GM18505 (cell line): ENCODE results near the gene ERICH2.
"Not testable (repeated sequence)": the region's sequence is repeated elsewhere in the genome, so short reads cannot be mapped to it uniquely, and the experiment has no call there.

Experiments used
- ATAC-seq: cut with Tn5 transposase; IDR thresholded peaks from one replicate; pipeline ENCODE4 v1.9.1; 2021; ENCODE audit not compliant: unreplicated experiment
- POLR2A ChIP-seq: IDR thresholded peaks from 4 replicates; pipeline ENCODE4 v1.6.1; 2011; ENCODE audit warnings: borderline replicate concordance; ENCODE audit not compliant: insufficient read depth, insufficient read length; ENCODE audit errors: extremely low read depth

The ERICH2 gene

GRCh38 chr2:170742896-170743529, 27.2 kb upstream of the ERICH2 start:
- TF ChIP-seq POLR2A: no peak
- ATAC-seq: no peak

GRCh38 chr2:170743530-170744239, 26.5 kb upstream of the ERICH2 start:
- no peak for ATAC-seq
- no peak for TF ChIP-seq POLR2A

GRCh38 chr2:170744248-170745002, 25.8 kb upstream of the ERICH2 start:
- no peak for TF ChIP-seq POLR2A
- no peak for ATAC-seq

GRCh38 chr2:170745305-170745704, 24.9 kb upstream of the ERICH2 start:
- ATAC-seq: no peak

GRCh38 chr2:170747921-170748320, 22.3 kb upstream of the ERICH2 start:
- TF ChIP-seq POLR2A: no peak
- ATAC-seq: no peak

More at GRCh38 chr2:170745305-170745704, 24.9 kb upstream of the ERICH2 start:
- no peak for TF ChIP-seq POLR2A

- ATAC-seq: not testable (repeated sequence)
Observed at GRCh38 chr2:170751555-170751954, 18.6 kb upstream of the ERICH2 start.

GRCh38 chr2:170761572-170761971, 8.6 kb upstream of the ERICH2 start:
- ATAC-seq: no peak
- TF ChIP-seq POLR2A: no peak

GRCh38 chr2:170762760-170763159, 7.4 kb upstream of the ERICH2 start:
- ATAC-seq: no peak
- no peak for TF ChIP-seq POLR2A

GRCh38 chr2:170763232-170763631, 6.9 kb upstream of the ERICH2 start:
- no peak for ATAC-seq
- TF ChIP-seq POLR2A: no peak

- no peak for TF ChIP-seq POLR2A
- no peak for ATAC-seq
Observed at GRCh38 chr2:170764880-170765261, 5.3 kb upstream of the ERICH2 start.

GRCh38 chr2:170766693-170767092, 3.5 kb upstream of the ERICH2 start:
- no peak for ATAC-seq
- TF ChIP-seq POLR2A: no peak

GRCh38 chr2:170770606-170771420, 635 bp downstream of the ERICH2 start:
- peak; percentile 73 for ATAC-seq
- TF ChIP-seq POLR2A: no peak

GRCh38 chr2:170771421-170771937, 1.3 kb downstream of the ERICH2 start:
- no peak for ATAC-seq
- TF ChIP-seq POLR2A: no peak

GRCh38 chr2:170772295-170772694, 2.1 kb downstream of the ERICH2 start:
- TF ChIP-seq POLR2A: no peak
- ATAC-seq: no peak

GRCh38 chr2:170774074-170774473, 3.9 kb downstream of the ERICH2 start:
- ATAC-seq: no peak
- TF ChIP-seq POLR2A: no peak
